ENCODE results near the gene OR10G7.

GRCh38 chr11:124071623-124071948 lies 30.5 kb upstream of the OR10G7 start:
- TF ChIP-seq CTCF (IDR thresholded peaks at IDR 0.05; ENCODE audit: insufficient read depth, low read depth, low read length), result no peak
- TF ChIP-seq EZH2 (IDR thresholded peaks at IDR 0.05; ENCODE audit: insufficient read depth, low read length), result no peak

Measured in astrocyte (in vitro differentiated cells and primary cell).